H1 (cell line): ENCODE results near the gene OPN3. TPM values are rescaled to one million over a fixed set of nuclear protein-coding genes. Genes with fewer than 3 reads are reported as not detected.

ENCODE experiments used
- EGR1 ChIP-seq: IDR thresholded peaks from 2 replicates; pipeline ENCODE4 v1.6.1; 2011; ENCODE audit warnings: low read depth, low read length, borderline replicate concordance
- RBBP5 ChIP-seq: IDR thresholded peaks from 2 replicates; pipeline ENCODE4 v1.7.1; 2012; ENCODE audit warnings: low read depth, mild to moderate bottlenecking, inconsistent platforms, low read length, moderate library complexity, borderline replicate concordance
- SP2 ChIP-seq: IDR thresholded peaks from 2 replicates; pipeline ENCODE4 v1.6.1; 2012; ENCODE audit warnings: mild to moderate bottlenecking, low read length, inconsistent platforms
- TCF12 ChIP-seq: IDR thresholded peaks from 2 replicates; pipeline ENCODE4 v1.6.1; 2011; ENCODE audit warnings: low read depth, mild to moderate bottlenecking, low read length
- polyA plus RNA-seq, 7 experiments: library from polyadenylated mRNA; depleted of rRNA in 3 of 7; stranded (reverse) in 5 of 7; unstranded in 2 of 7; fragments of >200 nt in 5 of 7; fragments of 200-250 nt in 2 of 7; gene quantifications; 1 replicate in 5 of 7; 2 replicates in 1 of 7; 4 replicates in 1 of 7; pipeline versions ENCODE4 v1.2.1 to v1.2.3, GENCODE V29; 2011 to 2013; ENCODE audit warnings: missing spikeins in 2 of 7, mixed read lengths in 2 of 7
- total RNA-seq: library from RNA; stranded (reverse); fragmentation: NEBNext Ultra II Directional; extraction: Animal tissue kit (Norgen Biotek cat#: 25700); gene quantifications from 2 replicates; pipeline ENCODE4 v1.2.1, GENCODE V29; 2021

OPN3 gene
- total and polyA plus RNA-seq, 2 of the 8 experiments (the other 6 are each of a cell fraction or from before 2014, with no cell fraction given), result 8.8 to 19.4 TPM

- TF ChIP-seq TCF12 (no peak), RBBP5 (peak; percentile 87), EGR1 (0 out of 2 replicates have a peak, but pooled peaks have one; percentile 9), SP2 (no peak)
These were observed 483 bp downstream of the OPN3 start (continued) for GRCh38 chr1:241639623-241640148.
